NCI-H2196 treated with DMSO at 0.1 percent for 48 hours (cell line): Measurements from ENCODE around the gene TUBAL3.

Experiments
- DNase-seq: peaks from one replicate; lab custom pipeline; 2025; ENCODE audit not compliant: unreplicated experiment; lab: John Stamatoyannopoulos, UW

Gene TUBAL3

DNA sequence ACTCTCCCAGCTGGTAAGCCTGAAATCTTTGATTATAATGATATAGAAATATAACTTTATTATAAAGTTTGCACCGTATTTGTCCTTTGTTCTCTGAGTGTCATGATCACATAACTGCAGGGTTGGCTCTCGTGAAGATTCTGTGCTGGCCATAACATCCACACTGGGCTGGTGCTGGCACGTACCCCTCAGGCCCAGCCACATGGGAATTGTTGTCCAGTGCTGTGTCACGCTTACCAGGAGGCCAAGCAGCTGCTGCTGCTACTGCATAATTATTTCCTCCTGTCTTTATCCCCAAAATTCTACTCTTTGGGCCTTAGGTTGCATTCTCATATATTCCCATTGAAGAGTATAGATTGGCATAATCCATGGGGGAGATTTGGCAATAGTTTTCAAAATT, 60.6 kb downstream of the TUBAL3 start:
- no peak for DNase-seq

DNA sequence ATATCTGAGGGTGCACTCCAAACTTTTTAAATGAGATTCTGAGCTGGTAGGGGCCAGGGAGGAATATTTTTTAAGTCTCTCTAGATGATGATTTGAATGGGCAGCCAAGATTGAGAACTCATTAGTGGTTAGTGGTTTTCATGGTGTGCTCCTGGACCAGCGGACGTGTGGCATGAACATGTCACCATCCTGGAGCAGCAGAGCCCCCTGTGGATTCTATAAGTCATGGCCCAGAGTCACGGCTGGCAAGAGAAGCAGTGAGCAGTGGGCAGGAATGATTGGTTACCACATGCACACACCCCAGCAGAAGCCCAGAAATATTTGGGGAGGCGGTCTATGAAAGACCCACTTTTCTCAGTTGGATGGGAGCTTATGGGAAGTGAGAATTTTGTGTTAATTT, 61.1 kb downstream of the TUBAL3 start:
- DNase-seq: no peak
